Activated CD8-positive, alpha-beta memory T cell treated with anti-CD3 and anti-CD28 coated beads for 36 hours (primary cell): ENCODE measurements around the gene PGF. TPM values are rescaled to one million over a fixed set of nuclear protein-coding genes. Genes with fewer than 3 reads are reported as not detected.

ENCODE experiments used
- CTCF ChIA-PET: fragments of 350-600 bp; sonication (Branson Sonifier 250); formaldehyde crosslinking; loops from one replicate; lab custom pipeline; 2021; ENCODE audit warnings: antibody characterized with exemption; lab: Charles Lee
- POLR2A ChIA-PET: fragments of 350-600 bp; sonication (Branson Sonifier 250); formaldehyde crosslinking; loops from one replicate; lab custom pipeline; 2021; ENCODE audit warnings: antibody characterized with exemption; lab: Charles Lee
- total RNA-seq, 2 experiments: library from RNA; stranded (reverse); gene quantifications; one replicate each; pipeline ENCODE4 v1.2.3, GENCODE V29; 2021

PGF gene
- total RNA-seq, 2 experiments from 2014 or later = 0.17 TPM; not detected in 1

- CTCF ChIA-PET = interaction anchor here (5.6 kb wide), 1 partner anchor 139 kb away, joined by 40 read pairs; no protein-coding TSS in a partner anchor
Measured at GRCh38 chr14:74948228-74949175, 6.9 kb downstream of the PGF start.

GRCh38 chr14:74947353-74948227, 7.8 kb downstream of the PGF start:
- POLR2A ChIA-PET = no interaction called here
- CTCF ChIA-PET = interaction anchor here (1.9 to 5.6 kb wide), 5 partner anchors 8 to 172 kb away, joined by 4 to 40 read pairs (median 8); partner anchors contain the start of gene PGF

More at GRCh38 chr14:74948228-74949175, 6.9 kb downstream of the PGF start:
- POLR2A ChIA-PET = no interaction called here

- POLR2A ChIA-PET = no interaction called here
- CTCF ChIA-PET = interaction anchor here (1.0 to 5.6 kb wide), 7 partner anchors 8 to 173 kb away, joined by 3 to 40 read pairs (median 7); partner anchors contain the start of gene PGF
Measured at GRCh38 chr14:74946659-74947281, 8.6 kb downstream of the PGF start.

GRCh38 chr14:74945852-74946658, 9.3 kb downstream of the PGF start:
- ChIA-PET CTCF (interaction anchor here (0.7 to 5.6 kb wide), 14 partner anchors 9 to 174 kb away, joined by 3 to 40 read pairs (median 4); partner anchors contain the start of genes ACYP1 and PGF), POLR2A (no interaction called here)

- POLR2A ChIA-PET = no interaction called here
- CTCF ChIA-PET = interaction anchor here (0.6 to 5.6 kb wide), 19 partner anchors 10 to 716 kb away, joined by 3 to 40 read pairs (median 4); partner anchors contain the start of genes ACYP1 and PGF
Measured at GRCh38 chr14:74945261-74945851, 10.0 kb downstream of the PGF start.

- CTCF ChIA-PET = interaction anchor here (1.1 to 2.8 kb wide), 4 partner anchors 61 to 146 kb away, joined by 3 to 10 read pairs (median 5); no protein-coding TSS in a partner anchor
- POLR2A ChIA-PET = interaction anchor here (1.3 kb wide), 1 partner anchor 19 kb away, joined by 3 read pairs; the partner anchor contains the start of gene RPS6KL1
Measured at GRCh38 chr14:74942608-74943007, 12.8 kb downstream of the PGF start.

GRCh38 chr14:74942181-74942580, 13.2 kb downstream of the PGF start:
- CTCF ChIA-PET = interaction anchor here (1.1 to 2.8 kb wide), 4 partner anchors 62 to 147 kb away, joined by 3 to 10 read pairs (median 5); no protein-coding TSS in a partner anchor
- POLR2A ChIA-PET = interaction anchor here (1.3 kb wide), 1 partner anchor 19 kb away, joined by 3 read pairs; the partner anchor contains the start of gene RPS6KL1

GRCh38 chr14:74941676-74942097, 13.7 kb downstream of the PGF start:
- ChIA-PET CTCF (interaction anchor here (1.1 to 2.8 kb wide), 5 partner anchors 20 to 147 kb away, joined by 3 to 10 read pairs (median 4); no protein-coding TSS in a partner anchor), POLR2A (interaction anchor here (1.3 kb wide), 1 partner anchor 18 kb away, joined by 3 read pairs; the partner anchor contains the start of gene RPS6KL1)

- CTCF ChIA-PET = interaction anchor here (1.2 to 2.8 kb wide), 4 partner anchors 19 to 148 kb away, joined by 3 to 10 read pairs (median 5); no protein-coding TSS in a partner anchor
- POLR2A ChIA-PET = interaction anchor here (0.7 to 1.3 kb wide), 3 partner anchors 18 to 73 kb away, joined by 3 to 6 read pairs (median 3); partner anchors contain the start of genes EIF2B2 and RPS6KL1
Measured at GRCh38 chr14:74940956-74941565, 14.3 kb downstream of the PGF start.

- POLR2A ChIA-PET = no interaction called here
- CTCF ChIA-PET = no interaction called here
Measured at GRCh38 chr14:74938531-74939495, 16.6 kb downstream of the PGF start.

- CTCF ChIA-PET = no interaction called here
Measured at GRCh38 chr14:74937171-74937570, 18.2 kb downstream of the PGF start.

GRCh38 chr14:74936731-74937130, 18.7 kb downstream of the PGF start:
- ChIA-PET CTCF (no interaction called here), POLR2A (no interaction called here)

More at GRCh38 chr14:74937171-74937570, 18.2 kb downstream of the PGF start:
- POLR2A ChIA-PET = no interaction called here

- ChIA-PET CTCF (interaction anchor here (0.8 kb wide), 1 partner anchor 144 kb away, joined by 3 read pairs; no protein-coding TSS in a partner anchor), POLR2A (no interaction called here)
Measured at GRCh38 chr14:74936151-74936550, 19.2 kb downstream of the PGF start.

- ChIA-PET CTCF (no interaction called here), POLR2A (no interaction called here)
Measured at GRCh38 chr14:74935360-74935680, 20.1 kb downstream of the PGF start.
